ENCODE results near the gene SPOCK2.
A peak's percentile ranks its signal among the peaks of the same experiment; 100 is the strongest.
"Not testable (repeated sequence)": the region's sequence is repeated elsewhere in the genome, so short reads cannot be mapped to it uniquely, and the experiment has no call there.

SPOCK2 gene

GRCh38 chr10:72108004-72108370, 19.6 kb upstream of the SPOCK2 start:
- not testable (repeated sequence) for DNase-seq (ENCODE audit: low read depth in 2 of 2)

- DNase-seq (ENCODE audit: low read depth in 2 of 2) = no peak
These were observed 19.1 kb upstream of the SPOCK2 start for GRCh38 chr10:72107325-72108003.

GRCh38 chr10:72106896-72107295, 18.5 kb upstream of the SPOCK2 start:
- no peak for DNase-seq (ENCODE audit: low read depth in 2 of 2)

GRCh38 chr10:72106154-72106849, 18.0 kb upstream of the SPOCK2 start:
- DNase-seq (ENCODE audit: low read depth in 2 of 2) = no peak

GRCh38 chr10:72105710-72106109, 17.4 kb upstream of the SPOCK2 start:
- no peak for DNase-seq (ENCODE audit: low read depth in 2 of 2)

GRCh38 chr10:72105098-72105475, 16.7 kb upstream of the SPOCK2 start:
- no peak for DNase-seq (ENCODE audit: low read depth in 2 of 2)

GRCh38 chr10:72104472-72105097, 16.2 kb upstream of the SPOCK2 start:
- no peak for DNase-seq (ENCODE audit: low read depth in 2 of 2)

- DNase-seq (ENCODE audit: low read depth in 2 of 2) = no peak
These were observed 11.2 kb upstream of the SPOCK2 start for GRCh38 chr10:72099600-72099921.

- no peak for DNase-seq (ENCODE audit: low read depth in 2 of 2)
These were observed 10.7 kb upstream of the SPOCK2 start for GRCh38 chr10:72098836-72099599.

GRCh38 chr10:72098301-72098835, 10.0 kb upstream of the SPOCK2 start:
- DNase-seq (ENCODE audit: low read depth in 2 of 2) = no peak

- DNase-seq (ENCODE audit: low read depth in 2 of 2) = no peak
These were observed 9.3 kb upstream of the SPOCK2 start for GRCh38 chr10:72097448-72098300.

GRCh38 chr10:72096115-72097000, 8.0 kb upstream of the SPOCK2 start:
- peak in 1 of 2 donors; percentile 35 for DNase-seq (ENCODE audit: low read depth in 2 of 2)

- no peak for DNase-seq (ENCODE audit: low read depth in 2 of 2)
These were observed 6.8 kb upstream of the SPOCK2 start for GRCh38 chr10:72095195-72095594.

GRCh38 chr10:72094574-72094973, 6.2 kb upstream of the SPOCK2 start:
- DNase-seq (ENCODE audit: low read depth in 2 of 2) = no peak

GRCh38 chr10:72093450-72093849, 5.1 kb upstream of the SPOCK2 start:
- no peak for DNase-seq (ENCODE audit: low read depth in 2 of 2)

GRCh38 chr10:72092987-72093386, 4.6 kb upstream of the SPOCK2 start:
- DNase-seq (ENCODE audit: low read depth in 2 of 2) = no peak

- no peak for DNase-seq (ENCODE audit: low read depth in 2 of 2)
These were observed 4.0 kb upstream of the SPOCK2 start for GRCh38 chr10:72092171-72092924.

- DNase-seq (ENCODE audit: low read depth in 2 of 2) = no peak
These were observed 2.0 kb upstream of the SPOCK2 start for GRCh38 chr10:72090326-72090725.

- DNase-seq (ENCODE audit: low read depth in 2 of 2) = no peak
These were observed 1.3 kb upstream of the SPOCK2 start for GRCh38 chr10:72089618-72090017.

All from stimulated activated CD8-positive, alpha-beta memory T cell treated with anti-CD3 and anti-CD28 coated beads, Interleukin-15, amount 100 ng/mL, for 48 hours (primary cell).